Measurements from ENCODE around the gene RHOT2.

RHOT2 gene

GRCh38 chr16:658679-659571 is 9.0 kb upstream of the RHOT2 start:
- in situ Hi-C loops (cut with HindIII; ENCODE audit: low pct_unique_long_range_greater_than_20kb, low sequenced_read_pairs): no loop called here
- no peak for TF ChIP-seq JUND (IDR thresholded peaks at IDR 0.05; ENCODE audit: low read depth)
- DNase-seq (ENCODE audit: low read depth in 1 of 2, low spot score in 1 of 2): no peak

- TF ChIP-seq JUND (IDR thresholded peaks at IDR 0.05; ENCODE audit: low read depth): no peak
- in situ Hi-C loops (cut with HindIII; ENCODE audit: low pct_unique_long_range_greater_than_20kb, low sequenced_read_pairs): no loop called here
- no peak for DNase-seq (ENCODE audit: low read depth in 1 of 2, low spot score in 1 of 2)
Measured at GRCh38 chr16:659618-660017, 8.3 kb upstream of the RHOT2 start.

- DNase-seq (ENCODE audit: low read depth in 1 of 2, low spot score in 1 of 2): no peak
- in situ Hi-C loops (cut with HindIII; ENCODE audit: low pct_unique_long_range_greater_than_20kb, low sequenced_read_pairs): no loop called here
- no peak for TF ChIP-seq JUND (IDR thresholded peaks at IDR 0.05; ENCODE audit: low read depth)
Measured at GRCh38 chr16:660132-660458, 7.8 kb upstream of the RHOT2 start.

- TF ChIP-seq JUND (IDR thresholded peaks at IDR 0.05; ENCODE audit: low read depth): no peak
- in situ Hi-C loops (cut with HindIII; ENCODE audit: low pct_unique_long_range_greater_than_20kb, low sequenced_read_pairs): no loop called here
- peak; percentile 79 to 94 for DNase-seq (ENCODE audit: low read depth in 1 of 2, low spot score in 1 of 2)
Measured at GRCh38 chr16:660459-661183, 7.3 kb upstream of the RHOT2 start.

GRCh38 chr16:661184-661821 is 6.6 kb upstream of the RHOT2 start:
- in situ Hi-C loops (cut with HindIII; ENCODE audit: low pct_unique_long_range_greater_than_20kb, low sequenced_read_pairs): no loop called here
- DNase-seq (ENCODE audit: low read depth in 1 of 2, low spot score in 1 of 2): no peak
- TF ChIP-seq JUND (IDR thresholded peaks at IDR 0.05; ENCODE audit: low read depth): no peak

GRCh38 chr16:662095-662494 is 5.8 kb upstream of the RHOT2 start:
- TF ChIP-seq JUND (IDR thresholded peaks at IDR 0.05; ENCODE audit: low read depth): no peak
- DNase-seq (ENCODE audit: low read depth in 1 of 2, low spot score in 1 of 2): no peak
- in situ Hi-C loops (cut with HindIII; ENCODE audit: low pct_unique_long_range_greater_than_20kb, low sequenced_read_pairs): no loop called here

- in situ Hi-C loops (cut with HindIII; ENCODE audit: low pct_unique_long_range_greater_than_20kb, low sequenced_read_pairs): no loop called here
- DNase-seq (ENCODE audit: low read depth in 1 of 2, low spot score in 1 of 2): no peak
- TF ChIP-seq JUND (IDR thresholded peaks at IDR 0.05; ENCODE audit: low read depth): no peak
Measured at GRCh38 chr16:662597-662996, 5.3 kb upstream of the RHOT2 start.

- no peak for DNase-seq (ENCODE audit: low read depth in 1 of 2, low spot score in 1 of 2)
- no peak for TF ChIP-seq JUND (IDR thresholded peaks at IDR 0.05; ENCODE audit: low read depth)
- in situ Hi-C loops (cut with HindIII; ENCODE audit: low pct_unique_long_range_greater_than_20kb, low sequenced_read_pairs): no loop called here
Measured at GRCh38 chr16:666572-666971, 1.4 kb upstream of the RHOT2 start.

- TF ChIP-seq JUND (IDR thresholded peaks at IDR 0.05; ENCODE audit: low read depth): no peak
- in situ Hi-C loops (cut with HindIII; ENCODE audit: low pct_unique_long_range_greater_than_20kb, low sequenced_read_pairs): no loop called here
- DNase-seq (ENCODE audit: low read depth in 1 of 2, low spot score in 1 of 2): no peak
Measured at GRCh38 chr16:667113-667779, 686 bp upstream of the RHOT2 start.

GRCh38 chr16:668519-669171 is 713 bp downstream of the RHOT2 start:
- TF ChIP-seq JUND (IDR thresholded peaks at IDR 0.05; ENCODE audit: low read depth): no peak
- in situ Hi-C loops (cut with HindIII; ENCODE audit: low pct_unique_long_range_greater_than_20kb, low sequenced_read_pairs): no loop called here
- no peak for DNase-seq (ENCODE audit: low read depth in 1 of 2, low spot score in 1 of 2)

GRCh38 chr16:669666-670065 is 1.7 kb downstream of the RHOT2 start:
- in situ Hi-C loops (cut with HindIII; ENCODE audit: low pct_unique_long_range_greater_than_20kb, low sequenced_read_pairs): no loop called here
- no peak for TF ChIP-seq JUND (IDR thresholded peaks at IDR 0.05; ENCODE audit: low read depth)

More at GRCh38 chr16:669666-670065, 1.7 kb downstream of the RHOT2 start:
- no peak for DNase-seq (ENCODE audit: low read depth in 1 of 2, low spot score in 1 of 2)
